Measurements from ENCODE around the gene NAT8L. TPM values are rescaled to one million over a fixed set of nuclear protein-coding genes. Genes with fewer than 3 reads are reported as not detected.

The NAT8L gene
- total and polyA plus RNA-seq, 2 of the 13 experiments (the other 11 are each of a cell fraction or from before 2014, with no cell fraction given): 2.2 to 3.3 TPM

DNA sequence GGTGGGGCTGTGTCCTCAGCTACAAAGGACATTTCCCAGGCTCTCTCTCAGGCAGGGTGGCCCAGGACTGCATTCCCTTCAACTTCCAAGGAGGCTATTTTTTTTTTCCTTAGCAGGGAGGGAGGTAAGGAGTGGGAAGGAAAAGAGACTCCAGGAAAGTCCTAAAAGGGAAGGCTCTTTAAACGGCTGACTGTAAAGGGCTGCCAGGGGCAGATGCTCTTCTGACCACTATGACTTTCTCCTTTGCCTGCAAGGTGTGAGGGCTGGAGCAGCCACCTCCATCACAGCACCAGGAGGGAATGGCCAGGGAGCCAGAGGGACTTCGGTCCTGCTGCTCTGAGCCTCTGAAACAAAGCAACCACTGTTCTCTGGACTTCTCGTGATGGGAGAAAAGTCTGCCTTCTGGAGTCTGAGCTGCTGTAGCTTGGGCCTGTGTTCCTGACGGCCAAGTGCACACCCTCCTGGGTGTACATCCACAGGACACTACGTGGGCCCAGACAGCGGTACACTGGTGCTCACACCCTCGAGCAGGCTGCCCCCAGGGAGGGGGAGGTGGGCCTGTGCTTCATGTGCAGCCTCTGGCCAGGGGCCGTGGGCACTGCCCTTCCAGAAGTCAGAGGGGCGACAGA is 17.9 kb downstream of the NAT8L start (continued):
- TF ChIP-seq, protein P1, sequence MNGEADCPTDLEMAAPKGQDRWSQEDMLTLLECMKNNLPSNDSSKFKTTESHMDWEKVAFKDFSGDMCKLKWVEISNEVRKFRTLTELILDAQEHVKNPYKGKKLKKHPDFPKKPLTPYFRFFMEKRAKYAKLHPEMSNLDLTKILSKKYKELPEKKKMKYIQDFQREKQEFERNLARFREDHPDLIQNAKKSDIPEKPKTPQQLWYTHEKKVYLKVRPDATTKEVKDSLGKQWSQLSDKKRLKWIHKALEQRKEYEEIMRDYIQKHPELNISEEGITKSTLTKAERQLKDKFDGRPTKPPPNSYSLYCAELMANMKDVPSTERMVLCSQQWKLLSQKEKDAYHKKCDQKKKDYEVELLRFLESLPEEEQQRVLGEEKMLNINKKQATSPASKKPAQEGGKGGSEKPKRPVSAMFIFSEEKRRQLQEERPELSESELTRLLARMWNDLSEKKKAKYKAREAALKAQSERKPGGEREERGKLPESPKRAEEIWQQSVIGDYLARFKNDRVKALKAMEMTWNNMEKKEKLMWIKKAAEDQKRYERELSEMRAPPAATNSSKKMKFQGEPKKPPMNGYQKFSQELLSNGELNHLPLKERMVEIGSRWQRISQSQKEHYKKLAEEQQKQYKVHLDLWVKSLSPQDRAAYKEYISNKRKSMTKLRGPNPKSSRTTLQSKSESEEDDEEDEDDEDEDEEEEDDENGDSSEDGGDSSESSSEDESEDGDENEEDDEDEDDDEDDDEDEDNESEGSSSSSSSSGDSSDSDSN (CRISPR knock-in tag; IDR thresholded peaks at IDR 0.05): peak; percentile 48; the same call in 1 of the 2 replicates
- TF ChIP-seq ZNF670 (CRISPR knock-in tag; IDR thresholded peaks at IDR 0.05; ENCODE audit: borderline replicate concordance) (no peak), ZNF792 (CRISPR knock-in tag; IDR thresholded peaks at IDR 0.05) (no peak), KDM3A (CRISPR knock-in tag; IDR thresholded peaks at IDR 0.05; ENCODE audit: low read depth) (no peak), PITX1 (CRISPR knock-in tag; IDR thresholded peaks at IDR 0.05) (no peak), SPEN (CRISPR knock-in tag; IDR thresholded peaks at IDR 0.05; ENCODE audit: low read depth) (peak; percentile 17; the same call in 1 of the 2 replicates), ZSCAN9 (CRISPR knock-in tag; IDR thresholded peaks at IDR 0.05; ENCODE audit: borderline replicate concordance) (no peak), MED1 (CRISPR knock-in tag; IDR thresholded peaks at IDR 0.05) (no peak; the same call in 1 of the 2 replicates), ZNF329 (CRISPR knock-in tag; IDR thresholded peaks at IDR 0.05; ENCODE audit: low read depth) (no peak), RCOR2 (CRISPR knock-in tag; IDR thresholded peaks at IDR 0.05) (peak; percentile 81), ZNF550 (CRISPR knock-in tag; IDR thresholded peaks at IDR 0.05; ENCODE audit: borderline replicate concordance) (no peak), MYNN (CRISPR knock-in tag; IDR thresholded peaks at IDR 0.05; ENCODE audit: low read depth) (no peak), FOSL2 (CRISPR knock-in tag; IDR thresholded peaks at IDR 0.05) (no peak), MED8 (CRISPR knock-in tag; IDR thresholded peaks at IDR 0.05; ENCODE audit: insufficient replicate concordance) (peak; percentile 4), SALL1 (CRISPR knock-in tag; IDR thresholded peaks at IDR 0.05) (no peak), CHCHD3 (CRISPR knock-in tag; IDR thresholded peaks at IDR 0.05) (no peak), ZKSCAN8 (CRISPR knock-in tag; IDR thresholded peaks at IDR 0.05; ENCODE audit: borderline replicate concordance) (no peak), THYN1 (CRISPR knock-in tag; IDR thresholded peaks at IDR 0.05; ENCODE audit: borderline replicate concordance, low read depth) (no peak), GTF2F1 (IDR thresholded peaks at IDR 0.05; ENCODE audit: low read length) (no peak), ASH2L (IDR thresholded peaks at IDR 0.05; ENCODE audit: insufficient read length, low read depth, low read length) (no peak), SAFB2 (CRISPR knock-in tag; IDR thresholded peaks at IDR 0.05; ENCODE audit: borderline replicate concordance, low read depth) (0 out of 2 replicates have a peak, but pooled peaks have one; percentile 9)
- TF ChIP-seq, protein P2, sequence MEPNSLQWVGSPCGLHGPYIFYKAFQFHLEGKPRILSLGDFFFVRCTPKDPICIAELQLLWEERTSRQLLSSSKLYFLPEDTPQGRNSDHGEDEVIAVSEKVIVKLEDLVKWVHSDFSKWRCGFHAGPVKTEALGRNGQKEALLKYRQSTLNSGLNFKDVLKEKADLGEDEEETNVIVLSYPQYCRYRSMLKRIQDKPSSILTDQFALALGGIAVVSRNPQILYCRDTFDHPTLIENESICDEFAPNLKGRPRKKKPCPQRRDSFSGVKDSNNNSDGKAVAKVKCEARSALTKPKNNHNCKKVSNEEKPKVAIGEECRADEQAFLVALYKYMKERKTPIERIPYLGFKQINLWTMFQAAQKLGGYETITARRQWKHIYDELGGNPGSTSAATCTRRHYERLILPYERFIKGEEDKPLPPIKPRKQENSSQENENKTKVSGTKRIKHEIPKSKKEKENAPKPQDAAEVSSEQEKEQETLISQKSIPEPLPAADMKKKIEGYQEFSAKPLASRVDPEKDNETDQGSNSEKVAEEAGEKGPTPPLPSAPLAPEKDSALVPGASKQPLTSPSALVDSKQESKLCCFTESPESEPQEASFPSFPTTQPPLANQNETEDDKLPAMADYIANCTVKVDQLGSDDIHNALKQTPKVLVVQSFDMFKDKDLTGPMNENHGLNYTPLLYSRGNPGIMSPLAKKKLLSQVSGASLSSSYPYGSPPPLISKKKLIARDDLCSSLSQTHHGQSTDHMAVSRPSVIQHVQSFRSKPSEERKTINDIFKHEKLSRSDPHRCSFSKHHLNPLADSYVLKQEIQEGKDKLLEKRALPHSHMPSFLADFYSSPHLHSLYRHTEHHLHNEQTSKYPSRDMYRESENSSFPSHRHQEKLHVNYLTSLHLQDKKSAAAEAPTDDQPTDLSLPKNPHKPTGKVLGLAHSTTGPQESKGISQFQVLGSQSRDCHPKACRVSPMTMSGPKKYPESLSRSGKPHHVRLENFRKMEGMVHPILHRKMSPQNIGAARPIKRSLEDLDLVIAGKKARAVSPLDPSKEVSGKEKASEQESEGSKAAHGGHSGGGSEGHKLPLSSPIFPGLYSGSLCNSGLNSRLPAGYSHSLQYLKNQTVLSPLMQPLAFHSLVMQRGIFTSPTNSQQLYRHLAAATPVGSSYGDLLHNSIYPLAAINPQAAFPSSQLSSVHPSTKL (CRISPR knock-in tag; IDR thresholded peaks at IDR 0.05): no peak
- TF ChIP-seq, protein P3, sequence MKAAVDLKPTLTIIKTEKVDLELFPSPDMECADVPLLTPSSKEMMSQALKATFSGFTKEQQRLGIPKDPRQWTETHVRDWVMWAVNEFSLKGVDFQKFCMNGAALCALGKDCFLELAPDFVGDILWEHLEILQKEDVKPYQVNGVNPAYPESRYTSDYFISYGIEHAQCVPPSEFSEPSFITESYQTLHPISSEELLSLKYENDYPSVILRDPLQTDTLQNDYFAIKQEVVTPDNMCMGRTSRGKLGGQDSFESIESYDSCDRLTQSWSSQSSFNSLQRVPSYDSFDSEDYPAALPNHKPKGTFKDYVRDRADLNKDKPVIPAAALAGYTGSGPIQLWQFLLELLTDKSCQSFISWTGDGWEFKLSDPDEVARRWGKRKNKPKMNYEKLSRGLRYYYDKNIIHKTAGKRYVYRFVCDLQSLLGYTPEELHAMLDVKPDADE (CRISPR knock-in tag; IDR thresholded peaks at IDR 0.05): no peak
- TF ChIP-seq, protein P4, sequence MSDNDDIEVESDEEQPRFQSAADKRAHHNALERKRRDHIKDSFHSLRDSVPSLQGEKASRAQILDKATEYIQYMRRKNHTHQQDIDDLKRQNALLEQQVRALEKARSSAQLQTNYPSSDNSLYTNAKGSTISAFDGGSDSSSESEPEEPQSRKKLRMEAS (IDR thresholded peaks at IDR 0.05): peak; percentile 50
